Measurements from ENCODE around the gene CCDC121.
A peak's percentile ranks its signal among the peaks of the same experiment; 100 is the strongest.
"Not testable (repeated sequence)": the region's sequence is repeated elsewhere in the genome, so short reads cannot be mapped to it uniquely, and the experiment has no call there.

Gene CCDC121

DNA sequence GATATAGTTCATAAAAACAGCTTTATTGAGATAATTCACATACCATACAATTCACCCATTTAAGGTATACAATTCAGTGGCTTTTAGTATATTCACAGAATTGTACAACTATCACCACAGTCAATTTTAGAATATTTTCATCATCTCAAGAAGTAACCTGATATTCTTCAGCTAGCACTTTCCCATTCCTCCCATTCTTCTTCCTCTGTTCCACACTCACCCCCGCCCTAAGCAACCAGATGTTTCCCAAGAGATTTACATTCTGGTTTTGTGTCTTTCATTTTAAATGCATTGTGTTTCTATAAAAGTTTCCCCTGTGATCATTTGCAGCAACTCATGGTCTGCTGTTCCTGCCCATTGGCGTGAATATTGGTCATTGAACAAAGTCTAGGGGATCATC is 5.5 kb upstream of the CCDC121 start:
- DNase-seq: no peak

DNA sequence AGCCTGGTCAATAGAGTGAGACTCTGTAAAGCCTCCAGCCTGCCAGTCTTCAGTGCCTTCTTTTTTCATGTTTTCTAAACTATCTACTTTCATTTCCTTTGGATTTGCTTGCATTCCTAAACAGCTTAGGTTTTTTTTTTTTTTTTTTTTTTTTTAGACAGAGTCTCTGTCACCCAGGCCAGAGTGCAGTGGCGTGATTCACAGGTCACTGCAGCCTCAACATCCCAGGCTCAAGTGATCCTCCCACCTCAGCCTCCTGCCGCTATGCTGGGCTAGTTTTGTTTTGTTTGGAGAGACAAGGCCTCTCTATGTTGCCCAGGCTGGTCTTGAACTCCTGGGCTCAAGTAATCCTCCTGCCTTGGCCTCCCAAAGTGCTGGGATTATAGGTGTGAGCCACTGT is 1.4 kb upstream of the CCDC121 start:
- not testable (repeated sequence) for DNase-seq

DNA sequence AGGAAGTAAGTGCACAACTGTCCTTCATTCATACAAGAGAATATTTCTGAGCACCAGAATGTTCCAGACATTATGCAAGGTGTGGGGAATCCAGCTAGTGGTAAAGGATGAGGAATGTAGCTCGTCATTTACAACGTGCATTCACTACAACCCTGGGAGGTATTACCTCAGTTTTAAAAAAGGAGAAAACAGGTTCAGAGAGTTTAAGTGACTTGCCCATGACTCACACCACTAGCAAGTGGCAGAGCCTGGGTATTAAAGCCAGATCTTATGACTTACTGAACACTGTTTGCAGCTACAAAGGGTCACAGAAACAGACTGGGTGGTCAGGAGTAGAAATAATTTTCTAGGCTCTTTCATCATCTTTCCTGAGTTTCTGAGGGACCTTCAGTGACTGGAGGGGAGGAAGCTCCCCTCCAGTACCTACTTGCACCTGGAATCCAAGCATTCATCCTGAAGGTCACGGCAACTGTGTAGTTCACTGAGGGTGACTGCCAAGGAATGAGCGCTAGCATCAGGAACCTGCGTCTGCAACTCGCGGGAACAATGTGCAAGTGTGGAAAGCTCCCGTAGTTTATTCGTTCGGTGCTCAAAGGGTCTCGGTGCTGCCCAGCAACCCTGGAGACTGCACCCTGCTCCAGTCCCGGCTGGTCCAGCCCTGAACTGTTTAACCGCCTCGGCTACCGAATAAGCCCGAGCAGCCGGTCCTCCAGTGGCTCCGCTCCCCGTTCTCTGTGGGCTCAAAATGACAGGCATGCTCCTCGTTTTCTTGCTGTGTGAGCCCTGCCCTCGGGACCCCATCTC is 647 bp downstream of the CCDC121 start:
- DNase-seq: no peak

DNA sequence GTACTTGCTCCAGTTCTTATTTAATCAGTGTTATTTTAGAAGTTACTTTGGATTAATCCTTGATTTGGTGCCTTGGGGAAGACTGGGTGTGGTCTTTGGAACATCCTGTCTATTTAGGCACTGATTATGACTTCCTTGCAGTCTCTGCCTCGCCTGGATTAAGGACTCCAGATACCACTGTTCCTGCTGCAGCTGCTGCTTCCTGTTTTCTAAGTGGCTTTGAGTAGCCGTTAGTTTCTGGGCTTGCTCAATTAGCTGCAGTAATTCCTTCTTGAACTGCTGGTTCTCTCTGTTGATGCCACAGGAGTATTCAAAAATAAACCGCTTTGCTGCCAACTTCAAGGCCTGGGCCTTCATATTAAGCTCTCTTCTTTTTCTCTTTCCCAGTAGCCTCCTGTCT is 1.9 kb downstream of the CCDC121 start:
- DNase-seq: not testable (repeated sequence)

DNA sequence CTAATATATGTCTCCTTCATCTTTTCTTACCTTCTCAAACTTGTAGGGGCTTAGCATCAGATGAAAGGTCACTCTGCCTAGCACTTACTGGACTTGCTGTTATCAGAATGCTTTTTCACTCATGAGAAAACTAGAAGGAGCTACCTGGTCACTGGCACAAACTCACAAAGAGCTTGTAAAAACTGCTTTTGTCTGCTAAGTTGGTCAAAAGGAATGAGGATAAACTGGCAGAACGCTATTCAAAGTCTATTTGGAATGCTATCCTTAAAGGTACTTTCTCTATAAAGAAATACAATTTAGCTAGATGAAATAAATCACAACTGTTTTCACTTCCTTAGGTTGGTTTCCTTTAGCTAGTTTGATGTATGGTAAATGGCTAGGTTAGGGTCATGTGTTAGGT is 2.5 kb downstream of the CCDC121 start:
- not testable (repeated sequence) for DNase-seq

DNA sequence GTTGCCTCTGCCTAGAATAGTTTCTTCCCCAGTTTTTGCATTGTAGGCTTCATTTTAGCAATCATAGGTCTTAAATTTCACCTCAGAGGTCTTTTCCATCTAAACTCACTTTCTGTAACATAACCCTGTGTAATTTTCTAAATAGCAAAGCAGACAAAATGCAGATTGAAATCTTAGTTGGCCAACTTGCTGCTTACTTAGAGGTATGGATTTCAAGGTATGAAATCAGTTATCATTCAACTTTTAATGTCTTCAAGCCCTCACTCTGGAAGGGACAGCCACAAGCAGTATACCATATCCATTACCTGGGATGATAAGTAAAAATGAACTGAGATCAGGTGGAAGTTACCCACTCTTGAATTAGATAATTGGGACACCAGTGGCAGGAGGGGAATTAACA is 3.9 kb downstream of the CCDC121 start:
- DNase-seq: no peak

DNA sequence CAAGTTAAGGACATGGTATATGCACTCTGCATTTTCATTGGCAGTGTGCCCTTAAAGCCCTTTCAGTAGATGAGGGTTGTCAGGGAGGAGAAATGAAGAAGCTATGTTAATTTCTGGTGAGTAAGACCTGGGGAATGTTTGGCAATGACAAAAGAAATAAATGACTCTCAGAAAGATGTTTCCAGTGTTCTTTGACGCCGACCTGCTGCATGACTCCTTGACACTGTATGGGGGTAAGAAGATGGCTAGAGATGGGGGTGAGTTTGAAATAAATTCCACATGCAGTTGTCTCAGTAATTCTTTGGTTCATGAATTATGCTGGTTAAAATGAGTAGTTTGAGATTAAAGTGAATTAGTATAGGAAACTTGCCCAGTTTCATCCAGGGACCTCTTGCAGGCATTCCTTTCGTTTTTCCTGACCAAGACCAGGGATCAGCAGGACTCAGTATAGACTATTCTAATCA is 5.9 kb downstream of the CCDC121 start:
- no peak for DNase-seq

DNA sequence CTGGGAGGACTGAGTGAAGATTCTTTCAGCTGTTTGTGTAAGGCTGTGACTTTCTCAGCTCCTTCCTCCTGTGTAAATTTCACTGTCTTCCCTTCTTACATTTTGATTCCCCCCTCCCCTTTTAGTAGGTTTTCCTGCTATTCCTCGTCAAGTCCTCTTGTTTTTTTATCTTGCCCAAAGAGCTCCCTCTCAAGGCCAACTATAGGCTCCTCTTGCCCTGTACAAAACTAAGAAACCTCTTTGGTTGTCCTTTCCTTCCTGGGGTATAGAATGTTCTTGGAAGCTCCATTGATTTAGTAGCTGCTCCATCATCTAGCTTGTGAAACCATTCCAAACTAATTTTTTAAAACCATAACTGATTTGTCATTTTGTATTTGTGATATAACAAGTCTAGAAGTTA is 7.3 kb downstream of the CCDC121 start:
- DNase-seq: no peak

DNA sequence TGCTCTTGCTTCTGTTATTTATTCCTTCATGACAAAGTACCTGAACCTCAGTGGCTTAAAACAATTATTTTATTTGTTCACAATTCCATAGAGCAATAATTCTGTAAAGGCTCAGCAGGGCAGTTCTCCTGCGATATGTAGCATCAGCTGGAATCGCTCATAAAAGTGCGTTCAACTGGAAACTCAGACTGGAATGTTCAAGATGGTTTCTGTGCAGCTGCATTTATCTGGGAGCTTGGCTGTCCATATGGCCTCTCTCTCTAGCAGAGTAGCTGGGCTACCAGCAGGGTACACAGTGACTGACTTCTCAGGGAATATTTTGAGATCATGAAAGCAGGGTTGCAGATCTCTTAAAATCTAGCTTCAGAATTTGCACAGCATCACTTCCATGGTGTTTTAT is 13.5 kb downstream of the CCDC121 start:
- no peak for DNase-seq

DNA sequence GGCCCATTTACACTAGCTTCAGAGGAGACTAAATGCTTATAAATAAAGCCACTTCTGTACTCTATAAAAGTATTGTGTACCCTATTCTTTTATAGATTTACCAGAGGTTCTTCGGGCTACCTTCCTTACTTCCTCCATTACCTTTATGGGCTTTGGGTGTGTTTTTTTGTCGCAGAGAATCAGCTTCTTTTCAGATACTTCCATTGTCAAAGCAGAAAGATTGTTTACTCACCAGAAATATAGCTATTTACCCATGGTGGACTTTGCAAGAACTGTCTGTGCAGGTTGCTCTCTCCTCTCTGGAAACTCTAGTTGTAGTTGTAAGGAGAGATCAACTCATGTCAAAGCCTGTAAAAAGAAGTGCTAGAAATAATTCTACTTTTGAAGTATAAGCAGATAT is 14.8 kb downstream of the CCDC121 start:
- DNase-seq: no peak

DNA sequence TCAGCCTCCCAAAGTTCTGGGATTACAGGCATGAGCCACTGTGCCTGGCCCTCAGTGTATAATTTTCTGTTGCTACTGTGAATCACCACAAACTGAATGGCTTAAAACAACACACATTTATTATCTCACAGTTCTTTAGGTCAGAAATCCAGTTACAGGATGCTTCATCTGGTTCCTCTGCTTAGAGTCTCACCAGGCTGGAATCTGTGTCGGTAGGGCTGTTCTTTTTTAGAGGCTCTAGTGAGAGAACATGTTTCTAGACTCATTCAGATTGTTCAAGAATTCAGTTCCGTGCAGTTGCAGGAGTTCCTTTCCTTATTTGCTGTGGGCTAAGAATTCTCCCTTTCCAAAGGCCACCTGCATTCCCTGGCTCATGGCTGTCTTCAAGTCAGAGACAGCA is 22.2 kb downstream of the CCDC121 start:
- no peak for DNase-seq

DNA sequence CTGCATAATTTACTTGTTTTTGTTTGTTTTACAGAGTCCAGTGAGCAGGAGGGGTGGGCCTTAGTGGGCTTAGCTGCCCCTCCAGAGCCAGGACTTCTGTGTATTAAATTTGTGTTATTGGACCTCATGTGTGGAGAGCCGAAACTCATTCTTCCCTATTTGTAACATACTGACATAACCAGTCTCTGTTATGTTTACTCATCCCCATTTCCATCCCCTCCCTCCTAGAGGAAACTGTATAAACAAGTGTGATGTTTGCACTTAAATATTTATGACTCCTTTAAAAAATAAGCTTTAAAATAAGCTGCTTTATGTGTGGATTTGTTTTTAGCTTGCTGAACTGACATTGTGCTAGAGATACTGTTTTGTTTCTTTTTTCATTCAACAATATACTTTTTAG is 32.2 kb downstream of the CCDC121 start:
- DNase-seq: no peak

DNA sequence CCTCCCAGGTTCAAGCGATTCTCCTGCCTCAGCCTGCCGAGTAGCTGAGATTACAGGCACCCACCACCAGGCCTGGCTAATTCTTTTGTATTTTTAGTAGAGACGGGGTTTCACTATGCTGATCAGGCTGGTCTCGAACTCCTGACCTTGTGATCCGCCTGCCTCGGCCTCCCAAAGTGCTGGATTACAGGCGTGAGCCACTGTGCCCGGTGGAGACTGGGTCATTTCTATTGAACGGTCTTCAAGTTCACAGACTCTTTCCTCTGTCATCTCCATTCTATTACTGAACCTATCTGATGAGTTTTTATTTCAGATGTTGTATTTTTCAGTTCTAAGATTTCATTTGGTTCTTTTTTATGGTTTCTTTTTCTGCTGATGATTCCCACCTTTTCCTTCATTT is 33.4 kb downstream of the CCDC121 start:
- not testable (repeated sequence) for DNase-seq

DNA sequence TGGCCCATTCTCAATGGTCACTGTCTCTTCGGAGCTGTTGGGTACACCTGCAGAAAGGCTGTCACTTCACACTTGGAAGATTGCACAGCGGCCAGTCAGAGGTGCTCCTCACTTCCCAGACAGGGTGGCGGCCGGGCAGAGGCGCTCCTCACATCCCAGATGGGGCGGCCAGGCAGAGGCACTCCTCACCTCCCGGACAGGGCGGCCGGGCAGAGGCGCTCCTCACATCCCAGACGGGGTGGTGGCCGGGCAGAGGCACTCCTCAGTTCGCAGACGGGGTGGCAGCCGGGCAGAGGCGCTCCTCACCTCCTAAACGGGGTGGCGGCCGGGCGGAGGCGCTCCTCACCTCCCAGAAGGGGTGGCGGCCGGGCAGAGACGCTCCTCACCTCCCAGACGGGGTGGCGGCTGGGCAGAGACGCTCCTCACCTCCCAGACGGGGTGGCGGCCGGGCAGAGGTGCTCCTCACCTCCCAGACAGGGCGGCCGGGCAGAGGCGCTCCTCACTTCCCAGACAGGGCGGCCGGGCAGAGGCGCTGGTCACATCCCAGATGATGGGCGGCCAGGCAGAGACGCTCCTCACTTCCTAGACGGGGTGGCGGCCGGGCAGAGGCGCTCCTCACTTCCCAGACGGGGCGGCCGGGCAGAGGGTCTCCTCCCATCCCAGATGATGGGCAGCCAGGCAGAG is 34.6 kb downstream of the CCDC121 start:
- DNase-seq: not testable (repeated sequence)

DNA sequence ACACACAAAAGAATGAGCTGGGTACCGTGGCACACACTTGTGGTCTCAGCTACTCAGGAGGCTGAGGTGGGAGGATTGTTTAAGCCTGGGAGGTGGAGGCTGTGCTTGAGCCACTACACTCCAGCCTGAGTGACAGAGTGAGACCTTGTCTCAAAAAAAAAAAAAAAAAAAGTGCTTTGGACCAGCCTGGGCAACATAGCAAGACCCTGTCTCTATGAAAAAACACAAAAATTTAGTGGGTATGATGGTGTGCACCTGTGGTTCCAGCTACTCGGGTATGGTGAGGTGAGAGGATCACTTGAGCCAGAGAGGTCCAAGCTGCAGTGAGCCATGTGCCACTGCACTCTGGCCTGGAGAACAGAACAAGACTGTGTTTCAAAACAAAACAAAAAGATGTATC is 35.6 kb downstream of the CCDC121 start:
- DNase-seq: no peak

DNA sequence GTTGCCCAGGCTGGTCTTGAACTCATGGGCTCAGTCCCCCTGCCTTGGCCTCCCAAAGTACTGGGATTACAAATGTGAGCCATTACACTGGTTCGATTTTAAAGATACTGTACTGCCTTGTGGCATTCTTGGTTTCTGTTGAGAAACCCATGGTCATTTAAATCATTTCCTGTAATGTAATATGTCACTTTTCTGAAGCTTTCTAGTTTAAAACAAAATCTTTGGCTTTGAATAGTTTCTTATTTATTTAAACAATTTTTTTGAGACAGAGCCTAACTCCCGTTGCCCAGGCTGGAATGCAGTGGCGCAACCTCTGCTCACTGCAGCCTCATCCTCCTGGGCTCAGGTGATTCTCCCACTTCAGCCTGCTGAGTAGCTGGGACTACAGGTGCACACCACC is 37.1 kb downstream of the CCDC121 start:
- no peak for DNase-seq

DNA sequence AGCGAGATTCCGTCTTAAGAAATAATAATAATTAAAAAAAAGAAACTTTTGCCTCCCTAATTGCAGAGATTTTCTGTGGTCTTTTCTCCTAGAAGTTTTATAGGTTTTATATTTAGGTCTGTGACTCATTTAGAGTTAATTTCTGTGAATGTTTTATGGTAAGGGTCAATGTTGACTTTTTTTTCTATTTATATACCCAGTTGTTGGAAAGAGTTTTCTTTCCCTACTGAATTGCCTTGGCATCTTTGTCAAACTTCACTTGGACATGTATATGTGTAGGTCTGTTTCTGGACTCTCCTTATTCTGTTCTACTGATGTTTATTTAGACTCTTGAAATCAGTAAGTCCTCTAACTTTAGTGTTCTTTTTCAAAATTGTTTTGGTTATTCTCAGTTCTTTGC is 40.5 kb downstream of the CCDC121 start:
- no peak for DNase-seq

DNA sequence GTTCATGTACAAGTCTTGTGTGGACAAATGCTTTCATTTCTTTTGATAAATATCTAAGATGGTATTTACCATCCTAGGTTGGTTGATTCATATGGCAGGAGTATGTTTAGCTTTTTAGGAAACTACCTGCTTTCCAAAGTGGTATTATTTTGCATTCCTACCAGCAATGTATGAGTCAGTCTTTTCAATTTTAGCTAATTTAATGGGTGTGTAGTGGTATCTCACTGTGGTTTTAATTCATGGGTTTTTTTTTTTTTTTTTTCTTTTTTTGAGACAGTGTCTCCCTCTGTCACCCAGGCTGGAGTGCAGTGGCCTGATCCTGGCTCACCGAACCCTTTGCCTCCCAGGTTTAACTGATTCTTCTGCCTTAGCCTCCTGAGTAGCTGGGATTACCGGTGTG is 41.8 kb downstream of the CCDC121 start:
- DNase-seq: no peak

DNA sequence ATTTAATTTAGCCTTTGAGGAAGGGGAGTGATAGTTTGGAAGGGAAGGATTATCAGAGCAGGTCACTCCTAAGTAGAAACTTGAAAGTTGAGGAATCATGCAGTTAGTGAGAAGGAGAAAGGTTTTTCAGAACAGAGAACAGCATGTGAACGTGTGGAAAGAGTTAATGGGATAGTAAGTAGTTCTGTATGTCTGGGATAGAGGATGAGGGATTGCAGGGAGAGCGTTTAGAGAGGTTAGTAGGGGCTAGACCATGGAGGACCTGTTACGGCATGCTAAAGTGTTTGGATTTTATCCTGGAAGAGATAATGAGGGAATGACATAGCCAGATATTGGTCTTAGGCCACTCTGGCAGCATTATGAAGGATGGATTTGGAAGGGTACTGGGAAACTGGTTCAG is 44.2 kb downstream of the CCDC121 start:
- DNase-seq: no peak

DNA sequence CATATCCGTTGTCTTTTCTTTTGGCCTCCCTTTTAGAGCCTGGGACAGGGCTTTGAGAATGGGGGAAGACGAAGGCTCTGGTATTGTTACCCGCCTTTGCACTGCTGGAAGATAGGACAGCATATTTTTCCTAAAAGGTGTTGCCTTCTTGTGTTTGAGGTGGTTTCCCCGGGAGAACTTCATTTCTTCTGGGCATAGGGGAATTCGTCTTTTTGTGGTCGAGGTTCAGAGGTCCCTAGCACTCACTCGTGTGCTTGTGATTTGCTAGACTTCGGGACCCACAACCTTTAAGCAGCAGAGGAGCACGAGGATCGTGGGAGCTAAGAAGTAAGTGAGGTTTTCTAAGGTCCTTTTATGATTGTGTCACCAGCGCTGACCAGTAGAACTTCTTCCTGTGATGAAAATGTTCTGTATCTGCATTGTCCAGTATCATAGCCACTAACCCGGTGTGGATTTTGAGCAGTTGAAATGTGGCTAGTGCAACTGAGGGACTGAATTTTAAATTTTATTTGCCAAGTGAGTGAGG is 45.4 kb downstream of the CCDC121 start:
- DNase-seq: no peak

DNA sequence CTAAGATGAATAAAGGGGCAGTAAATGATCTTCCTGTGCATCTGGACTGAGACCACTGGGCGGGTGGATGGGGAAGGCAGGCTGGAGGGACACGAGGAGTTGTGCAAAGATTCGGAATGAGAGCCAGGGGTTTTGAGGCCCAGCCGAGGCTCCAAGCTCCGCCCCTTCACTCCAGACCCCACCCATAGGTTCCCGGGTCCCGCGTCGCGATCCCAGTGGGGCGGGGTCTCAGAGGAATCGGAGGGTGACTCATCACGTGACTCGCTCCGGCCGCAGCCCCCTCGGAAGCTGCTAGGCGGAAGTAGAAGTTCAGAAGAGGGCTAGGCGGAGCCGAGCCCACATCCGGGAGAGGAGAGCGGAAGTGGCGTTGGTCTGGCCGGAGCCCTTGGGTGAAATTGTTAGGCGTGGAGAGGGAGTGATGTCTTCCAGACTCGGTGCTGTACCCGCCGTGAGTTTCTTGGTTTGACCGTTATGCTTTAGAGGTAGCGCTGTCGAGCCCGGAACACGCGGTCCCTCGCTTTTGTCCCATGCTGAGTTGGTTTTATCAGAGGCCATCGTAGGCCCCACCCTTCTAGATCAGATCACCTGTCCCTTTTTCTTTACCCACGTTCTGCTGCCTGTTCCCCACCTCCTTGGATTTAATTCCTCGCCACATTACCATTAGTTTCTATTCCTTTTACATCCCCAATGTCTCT is 46.0 kb downstream of the CCDC121 start, which contains the start of gene ZNF512:
Gene ZNF512 (plus strand): TSS at position 348 of the 695 bp plus-strand sequence. CDS start 71 bp downstream, at position 419.
- DNase-seq: peak; percentile 91

DNA sequence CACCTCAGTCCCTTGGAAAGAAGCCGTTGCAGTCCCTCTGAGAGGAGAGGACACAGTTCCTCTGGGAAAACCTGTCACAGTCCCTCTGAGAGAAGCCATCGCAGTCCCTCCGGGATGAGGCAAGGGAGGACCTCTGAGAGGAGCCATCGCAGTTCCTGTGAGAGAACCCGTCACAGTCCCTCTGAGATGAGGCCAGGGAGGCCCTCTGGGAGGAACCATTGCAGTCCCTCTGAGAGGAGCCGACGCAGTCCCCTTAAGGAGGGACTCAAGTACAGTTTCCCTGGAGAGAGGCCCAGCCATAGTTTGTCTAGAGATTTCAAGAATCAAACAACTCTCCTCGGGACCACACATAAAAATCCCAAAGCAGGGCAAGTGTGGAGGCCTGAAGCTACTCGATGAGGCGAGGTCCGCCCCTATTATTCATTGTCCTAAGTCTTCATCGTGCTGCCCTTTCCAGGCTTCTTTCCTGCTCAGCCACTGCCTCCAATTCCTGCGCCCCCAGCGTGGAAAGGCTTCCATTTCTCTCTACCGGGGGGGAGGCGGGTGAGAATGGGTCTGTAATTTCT is 46.6 kb downstream of the CCDC121 start:
- no peak for DNase-seq

Data from CD4-positive, alpha-beta T cell treated with Interleukin-15 for 1 hour (primary cell).